ENCODE measurements around the gene LMTK2.

Gene LMTK2

GRCh38 chr7:98136423-98136822 is 29.8 kb downstream of the LMTK2 start:
- FAIRE-seq (no peak), DNase-seq (ENCODE audit: insufficient read length, low spot score) (no peak)
- no peak for TF ChIP-seq POLR2A (IDR thresholded peaks at IDR 0.05; ENCODE audit: low read depth, low read length)

GRCh38 chr7:98137134-98137825 is 30.6 kb downstream of the LMTK2 start:
- FAIRE-seq = no peak
- no peak for TF ChIP-seq POLR2A (IDR thresholded peaks at IDR 0.05; ENCODE audit: low read depth, low read length)

GRCh38 chr7:98137826-98138151 is 31.1 kb downstream of the LMTK2 start:
- DNase-seq (ENCODE audit: insufficient read length, low spot score) (no peak), FAIRE-seq (no peak)
- TF ChIP-seq POLR2A (IDR thresholded peaks at IDR 0.05; ENCODE audit: low read depth, low read length) = no peak

More at GRCh38 chr7:98137134-98137825, 30.6 kb downstream of the LMTK2 start:
- no peak for DNase-seq (ENCODE audit: insufficient read length, low spot score)

GRCh38 chr7:98138672-98139071 is 32.0 kb downstream of the LMTK2 start:
- FAIRE-seq (no peak), DNase-seq (ENCODE audit: insufficient read length, low spot score) (no peak)
- no peak for TF ChIP-seq POLR2A (IDR thresholded peaks at IDR 0.05; ENCODE audit: low read depth, low read length)

- DNase-seq (ENCODE audit: insufficient read length, low spot score) (no peak), FAIRE-seq (no peak)
- TF ChIP-seq POLR2A (IDR thresholded peaks at IDR 0.05; ENCODE audit: low read depth, low read length) = no peak
These were observed 36.0 kb downstream of the LMTK2 start for GRCh38 chr7:98142658-98143057.

GRCh38 chr7:98148607-98149006 is 41.9 kb downstream of the LMTK2 start:
- FAIRE-seq (no peak), DNase-seq (ENCODE audit: insufficient read length, low spot score) (no peak)
- no peak for TF ChIP-seq POLR2A (IDR thresholded peaks at IDR 0.05; ENCODE audit: low read depth, low read length)

GRCh38 chr7:98149116-98149692 is 42.5 kb downstream of the LMTK2 start:
- TF ChIP-seq POLR2A (IDR thresholded peaks at IDR 0.05; ENCODE audit: low read depth, low read length) = no peak
- DNase-seq (ENCODE audit: insufficient read length, low spot score) = no peak
- no peak for FAIRE-seq

- no peak for TF ChIP-seq POLR2A (IDR thresholded peaks at IDR 0.05; ENCODE audit: low read depth, low read length)
- FAIRE-seq (no peak), DNase-seq (ENCODE audit: insufficient read length, low spot score) (no peak)
These were observed 45.2 kb downstream of the LMTK2 start for GRCh38 chr7:98151884-98152283.

- DNase-seq (ENCODE audit: insufficient read length, low spot score) (no peak), FAIRE-seq (no peak)
- TF ChIP-seq POLR2A (IDR thresholded peaks at IDR 0.05; ENCODE audit: low read depth, low read length) = no peak
These were observed 50.0 kb downstream of the LMTK2 start for GRCh38 chr7:98156700-98157099.

- DNase-seq (ENCODE audit: insufficient read length, low spot score) = no peak
- FAIRE-seq = no peak
- TF ChIP-seq POLR2A (IDR thresholded peaks at IDR 0.05; ENCODE audit: low read depth, low read length) = no peak
These were observed 51.1 kb downstream of the LMTK2 start for GRCh38 chr7:98157761-98158160.

GRCh38 chr7:98162758-98163157 is 56.1 kb downstream of the LMTK2 start:
- no peak for TF ChIP-seq POLR2A (IDR thresholded peaks at IDR 0.05; ENCODE audit: low read depth, low read length)
- DNase-seq (ENCODE audit: insufficient read length, low spot score) (no peak), FAIRE-seq (no peak)

GRCh38 chr7:98163269-98163668 is 56.6 kb downstream of the LMTK2 start:
- DNase-seq (ENCODE audit: insufficient read length, low spot score) (no peak), FAIRE-seq (no peak)
- no peak for TF ChIP-seq POLR2A (IDR thresholded peaks at IDR 0.05; ENCODE audit: low read depth, low read length)

- no peak for DNase-seq (ENCODE audit: insufficient read length, low spot score)
- FAIRE-seq = no peak
- no peak for TF ChIP-seq POLR2A (IDR thresholded peaks at IDR 0.05; ENCODE audit: low read depth, low read length)
These were observed 57.2 kb downstream of the LMTK2 start for GRCh38 chr7:98163704-98164494.

- no peak for TF ChIP-seq POLR2A (IDR thresholded peaks at IDR 0.05; ENCODE audit: low read depth, low read length)
- no peak for FAIRE-seq
These were observed 59.4 kb downstream of the LMTK2 start for GRCh38 chr7:98165827-98166667.

More at GRCh38 chr7:98165827-98166667, 59.4 kb downstream of the LMTK2 start:
- DNase-seq (ENCODE audit: insufficient read length, low spot score) = peak; percentile 34

All from H54 (cell line).